ENCODE data around the gene ASPG.

The ASPG gene

DNA sequence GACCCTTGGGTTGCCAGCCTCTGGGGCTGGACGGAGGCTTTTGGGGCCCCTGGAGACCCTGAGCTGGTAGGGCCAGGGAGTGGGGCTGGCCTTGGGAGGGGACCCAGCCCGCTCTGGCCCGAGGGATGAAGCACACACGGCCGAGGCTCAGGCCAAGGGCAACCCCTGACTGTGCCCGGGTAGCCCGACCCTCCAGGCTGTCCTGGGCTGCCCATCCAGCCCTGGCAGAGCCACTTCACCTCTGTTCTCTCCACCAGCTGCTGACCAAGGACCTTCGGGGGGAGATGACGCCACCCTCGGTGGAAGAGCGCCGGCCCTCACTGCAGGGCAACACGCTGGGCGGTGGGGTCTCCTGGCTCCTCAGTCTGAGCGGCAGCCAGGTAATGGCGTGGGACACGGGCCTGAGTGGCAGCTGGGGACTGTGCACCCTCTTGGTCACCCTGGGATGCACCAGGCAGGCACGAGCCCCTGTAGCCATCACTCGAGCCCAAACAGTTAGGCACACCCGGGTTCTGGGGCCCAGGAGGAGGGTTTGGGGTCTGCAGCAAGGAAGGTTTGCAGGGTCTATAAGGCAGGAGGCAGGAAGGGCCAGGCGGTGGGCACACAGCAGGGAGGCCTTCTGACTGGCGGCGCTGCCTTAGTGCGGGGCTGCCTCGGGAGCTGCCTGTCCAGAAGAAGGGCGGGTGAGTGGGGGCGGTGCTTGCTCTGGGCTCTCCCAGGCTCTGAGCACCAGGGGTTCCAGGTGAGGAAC lies 19.7 kb downstream of the ASPG start:
- DNase-seq (ENCODE audit: low read depth, low spot score) = no peak

- DNase-seq (ENCODE audit: low read depth, low spot score) = no peak
These were observed 20.4 kb downstream of the ASPG start for GRCh38 chr14:104105822-104106470.

DNA sequence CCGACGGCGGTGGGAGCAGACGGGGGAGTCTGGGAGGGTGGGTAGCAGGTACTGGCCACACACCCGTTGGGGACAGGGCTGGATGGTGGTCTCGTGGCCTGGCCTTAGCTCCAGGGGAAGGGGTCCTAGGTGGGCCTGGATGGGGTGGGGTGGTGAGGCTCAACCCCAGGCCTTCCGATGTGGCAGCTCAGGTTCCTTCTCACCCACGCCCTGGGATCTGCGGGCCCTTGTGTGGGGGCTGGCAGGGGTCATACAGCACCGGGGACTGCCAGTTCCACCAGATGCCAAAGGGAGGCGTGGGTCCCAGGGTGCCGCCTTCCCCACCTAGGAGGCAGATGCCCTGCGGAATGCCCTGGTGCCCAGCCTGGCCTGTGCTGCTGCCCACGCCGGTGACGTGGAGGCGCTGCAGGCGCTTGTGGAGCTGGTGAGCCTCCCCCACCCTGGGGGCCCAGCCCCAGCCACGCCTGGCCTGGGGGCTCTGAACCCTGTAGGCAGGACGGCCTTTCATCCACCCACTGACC lies 21.0 kb downstream of the ASPG start:
- no peak for DNase-seq (ENCODE audit: low read depth, low spot score)

DNA sequence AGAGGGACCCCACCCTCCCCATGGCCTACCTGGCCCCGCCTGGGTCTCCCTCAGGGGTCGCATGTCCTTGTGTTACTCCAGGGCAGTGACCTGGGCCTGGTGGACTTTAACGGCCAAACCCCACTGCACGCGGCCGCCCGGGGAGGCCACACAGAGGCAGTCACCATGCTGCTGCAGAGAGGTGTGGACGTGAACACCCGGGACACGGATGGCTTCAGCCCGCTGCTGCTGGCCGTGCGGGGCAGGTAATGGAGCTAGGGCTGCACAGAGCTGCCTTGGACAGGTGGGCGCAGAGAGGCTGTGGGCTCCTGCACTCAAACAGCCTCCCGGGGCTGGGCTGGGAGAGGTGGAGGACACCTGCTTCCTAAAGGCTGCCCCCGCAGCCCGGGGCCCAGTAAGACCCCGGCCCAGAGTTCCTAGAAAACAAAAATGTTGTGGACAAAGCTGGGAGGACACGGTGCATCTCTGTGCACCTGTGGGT lies 21.6 kb downstream of the ASPG start:
- DNase-seq (ENCODE audit: low read depth, low spot score) = no peak

DNA sequence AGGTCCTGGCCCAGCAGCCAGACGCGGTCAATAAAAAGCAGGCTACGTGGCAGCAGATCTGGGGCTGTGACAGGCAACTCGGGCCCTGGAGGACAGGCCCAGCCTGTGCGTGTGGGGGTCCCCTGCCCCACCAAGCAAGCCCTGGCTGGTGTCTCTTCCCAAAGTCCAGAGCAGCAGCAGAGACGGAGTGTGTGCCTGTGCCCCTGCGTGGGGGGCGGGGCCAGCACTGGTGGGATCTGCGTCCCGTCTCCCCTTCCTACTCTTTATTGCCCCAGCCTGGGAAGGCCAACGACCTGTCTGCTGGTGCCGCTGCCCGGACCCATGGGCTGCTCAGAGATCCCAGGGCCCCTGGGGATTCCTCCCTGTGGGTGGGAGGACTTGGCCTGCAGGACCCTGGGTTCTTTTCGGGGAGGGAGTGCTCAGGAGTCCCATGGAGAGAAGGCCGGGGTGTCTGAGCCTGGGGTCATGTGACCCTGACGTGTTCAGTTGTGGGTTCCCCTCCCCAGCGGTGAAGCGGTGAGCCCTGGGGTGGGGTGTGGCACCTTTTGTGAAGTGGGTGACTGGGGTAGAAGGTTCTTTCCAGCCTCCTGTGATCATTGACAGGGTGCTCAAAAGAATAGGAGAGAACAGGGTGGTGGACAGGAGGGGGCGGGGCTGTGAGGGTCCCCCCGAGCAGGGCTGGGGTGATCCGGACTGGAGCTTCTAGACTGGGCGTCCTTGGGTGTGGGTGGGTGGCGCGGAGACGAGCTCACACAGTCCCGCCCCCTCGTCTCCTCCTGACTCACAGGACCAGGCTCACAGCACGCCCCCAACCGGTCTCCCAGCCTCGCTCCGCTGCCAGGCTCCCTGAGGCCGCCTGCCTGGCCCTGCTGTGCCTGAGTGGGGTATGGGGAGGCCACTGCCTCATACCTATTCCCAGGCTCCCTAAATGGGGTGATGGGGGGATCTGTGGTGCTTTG lies 22.4 kb downstream of the ASPG start:
- DNase-seq (ENCODE audit: low read depth, low spot score) = peak; percentile 51

DNA sequence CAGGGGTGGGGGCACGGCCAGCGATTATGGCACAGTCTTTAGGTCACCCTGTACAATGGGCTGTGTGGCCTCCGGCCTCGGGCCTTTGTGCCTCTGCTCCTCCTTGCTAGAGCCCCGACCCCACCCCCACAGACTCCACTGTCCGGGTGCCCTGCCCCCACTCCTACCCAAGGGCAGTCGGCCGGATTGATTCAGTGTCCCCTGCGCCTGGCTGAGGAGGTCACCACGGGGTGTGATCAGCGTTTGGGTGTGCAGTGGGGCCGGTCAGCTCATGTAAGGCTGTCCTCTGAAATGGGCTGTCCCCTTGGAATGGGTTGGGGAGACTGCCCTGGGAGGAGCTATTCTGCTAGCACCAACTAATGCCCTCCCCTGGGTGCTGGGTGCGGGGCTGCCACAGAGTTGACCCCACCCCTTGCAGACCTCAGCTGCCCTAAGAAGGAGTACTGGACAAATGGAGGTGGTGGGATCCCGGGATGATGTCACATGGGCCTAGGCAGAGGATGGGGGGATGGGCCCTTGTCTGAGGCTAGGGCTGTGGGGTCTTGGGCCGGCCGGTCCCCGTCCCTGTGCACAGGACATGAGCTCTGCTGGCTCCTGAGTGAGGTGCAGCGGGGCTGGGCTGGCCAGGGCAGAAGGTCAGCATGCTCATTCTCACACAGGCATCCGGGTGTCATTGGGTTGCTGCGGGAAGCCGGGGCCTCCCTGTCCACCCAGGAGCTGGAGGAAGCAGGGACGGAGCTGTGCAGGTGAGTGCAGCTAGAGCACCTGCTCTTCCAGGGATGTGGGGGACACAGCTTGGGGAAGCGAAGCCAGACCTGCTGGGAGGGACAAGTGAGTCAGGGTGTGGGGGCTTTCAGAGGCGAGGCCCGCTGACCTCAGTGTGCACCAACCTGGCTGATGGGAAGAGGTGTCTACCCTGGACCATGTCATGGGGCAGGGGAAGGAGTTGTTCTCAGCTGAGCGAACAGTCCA lies 23.4 kb downstream of the ASPG start:
- DNase-seq (ENCODE audit: low read depth, low spot score) = no peak

DNA sequence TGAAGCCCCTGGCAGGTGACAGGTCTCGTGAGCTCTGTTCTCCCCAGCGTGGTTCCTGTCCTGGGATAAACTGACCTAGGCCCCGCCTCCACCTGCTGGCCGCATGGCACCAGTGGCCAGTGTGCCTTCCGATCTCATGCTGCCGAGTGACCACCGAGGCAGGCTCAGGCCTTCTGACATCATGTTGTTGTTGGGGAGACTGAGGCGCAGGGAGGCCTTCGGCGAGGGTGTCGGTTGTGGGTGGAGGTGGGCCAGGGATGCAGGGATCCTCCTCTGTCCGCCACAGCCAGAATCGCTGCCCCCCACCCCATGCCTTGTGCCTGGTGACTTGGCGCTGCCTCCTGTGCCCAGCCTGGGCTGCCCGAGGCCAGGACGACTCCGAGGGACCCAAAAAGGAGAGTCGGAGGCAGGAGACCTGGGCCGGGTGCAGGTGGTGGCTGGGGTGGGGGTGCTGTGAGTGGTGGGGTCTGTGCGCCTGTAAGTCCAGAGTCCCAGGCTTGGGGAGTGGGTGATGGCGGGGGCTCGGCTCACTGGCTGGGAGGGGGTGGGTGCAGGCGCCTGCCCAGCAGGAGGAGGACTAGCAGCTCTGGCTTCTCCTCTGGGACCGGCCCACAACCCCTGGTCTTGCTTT lies 24.3 kb downstream of the ASPG start:
- no peak for DNase-seq (ENCODE audit: low read depth, low spot score)

- DNase-seq (ENCODE audit: low read depth, low spot score) = no peak
These were observed 25.1 kb downstream of the ASPG start for GRCh38 chr14:104110491-104111209.

GRCh38 chr14:104111301-104112112 lies 26.0 kb downstream of the ASPG start:
- DNase-seq (ENCODE audit: low read depth, low spot score) = no peak

DNA sequence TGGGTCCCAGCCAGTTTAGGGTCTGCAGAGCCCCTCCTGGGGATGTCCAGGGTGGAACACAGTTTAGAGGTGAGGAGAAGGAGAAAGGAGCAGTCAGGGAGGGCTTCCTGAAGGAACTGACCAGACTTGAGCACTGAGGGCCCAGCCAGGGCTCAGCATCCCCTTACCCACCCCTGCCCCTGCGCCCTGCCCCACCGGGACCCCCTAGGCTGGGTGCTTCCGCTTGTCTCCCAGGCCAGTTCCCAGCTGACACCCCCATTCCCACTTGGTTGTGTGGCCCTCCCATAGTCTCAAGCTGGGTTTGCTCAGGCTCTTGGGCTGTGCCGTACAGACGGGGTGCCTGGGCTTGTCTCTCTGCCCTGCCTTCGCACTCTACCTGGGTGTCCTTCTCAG lies 26.6 kb downstream of the ASPG start:
- DNase-seq (ENCODE audit: low read depth, low spot score) = no peak

- DNase-seq (ENCODE audit: low read depth, low spot score) = no peak
These were observed 27.4 kb downstream of the ASPG start for GRCh38 chr14:104112609-104113571.

DNA sequence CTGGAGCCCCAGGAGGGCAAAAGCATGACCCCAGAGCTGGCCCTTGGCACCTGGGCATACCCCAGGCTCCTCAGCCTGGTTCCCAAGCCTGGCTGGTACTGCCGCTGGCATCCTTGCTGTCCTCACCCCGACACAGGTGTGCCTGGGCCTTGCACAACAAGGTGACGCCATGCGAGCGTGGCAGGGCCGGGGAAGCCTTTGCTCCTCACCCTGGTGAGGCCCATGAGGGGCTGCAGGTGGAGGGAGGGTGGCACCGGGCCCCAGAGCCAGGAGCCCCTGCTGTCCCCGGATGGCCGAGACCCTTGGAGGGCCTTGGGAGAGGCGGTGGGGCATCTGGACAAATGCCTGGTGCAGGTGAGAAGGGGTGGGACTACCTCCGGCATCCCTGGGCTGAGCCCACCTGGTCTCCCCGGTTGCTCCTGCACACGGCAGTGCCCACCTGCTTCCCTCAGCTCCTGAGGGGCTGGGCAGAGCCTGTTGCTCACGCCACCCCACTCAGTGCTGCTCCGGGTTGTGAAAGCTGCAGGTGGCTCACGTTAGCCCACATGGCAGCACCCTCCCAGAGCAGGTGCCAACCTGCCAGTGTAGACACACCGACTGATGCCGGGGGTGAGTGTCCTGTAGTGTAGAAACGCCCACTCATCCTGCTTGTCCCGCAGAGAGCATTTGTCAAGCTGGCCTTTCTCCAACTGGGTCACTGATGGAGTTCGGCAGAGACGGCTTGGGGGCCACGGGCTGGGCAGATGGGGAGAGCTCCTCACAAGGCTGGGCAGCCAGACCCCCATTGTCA lies 28.3 kb downstream of the ASPG start:
- DNase-seq (ENCODE audit: low read depth, low spot score) = no peak

- no peak for DNase-seq (ENCODE audit: low read depth, low spot score)
These were observed 29.1 kb downstream of the ASPG start for GRCh38 chr14:104114421-104115130.

DNA sequence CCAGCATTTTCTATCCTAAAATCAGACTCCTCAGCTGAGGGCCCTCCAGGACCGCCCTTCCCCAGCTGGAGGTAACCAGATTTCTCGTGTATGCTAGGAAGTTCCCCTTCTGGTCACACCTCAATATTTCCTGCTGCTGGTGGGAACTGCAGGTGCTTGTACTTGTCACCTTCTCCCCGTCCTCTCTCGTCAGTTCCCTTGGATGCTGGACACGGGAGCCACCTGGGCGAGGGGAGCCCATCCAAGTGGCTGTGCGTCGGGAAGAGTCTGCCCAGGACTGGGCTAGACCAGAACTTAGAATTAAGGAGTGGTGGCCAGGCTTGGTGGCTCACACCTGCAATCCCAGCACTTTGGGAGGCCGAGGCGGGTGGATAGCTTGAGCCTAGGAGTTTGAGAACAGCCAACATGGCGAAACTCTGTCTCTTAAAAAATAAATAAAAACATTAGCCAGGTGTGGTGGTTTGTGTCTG lies 29.7 kb downstream of the ASPG start:
- no peak for DNase-seq (ENCODE audit: low read depth, low spot score)

- DNase-seq (ENCODE audit: low read depth, low spot score) = no peak
These were observed 30.3 kb downstream of the ASPG start for GRCh38 chr14:104115691-104116287.
